ENCODE results near the gene ZDHHC14.

The ZDHHC14 gene

DNA sequence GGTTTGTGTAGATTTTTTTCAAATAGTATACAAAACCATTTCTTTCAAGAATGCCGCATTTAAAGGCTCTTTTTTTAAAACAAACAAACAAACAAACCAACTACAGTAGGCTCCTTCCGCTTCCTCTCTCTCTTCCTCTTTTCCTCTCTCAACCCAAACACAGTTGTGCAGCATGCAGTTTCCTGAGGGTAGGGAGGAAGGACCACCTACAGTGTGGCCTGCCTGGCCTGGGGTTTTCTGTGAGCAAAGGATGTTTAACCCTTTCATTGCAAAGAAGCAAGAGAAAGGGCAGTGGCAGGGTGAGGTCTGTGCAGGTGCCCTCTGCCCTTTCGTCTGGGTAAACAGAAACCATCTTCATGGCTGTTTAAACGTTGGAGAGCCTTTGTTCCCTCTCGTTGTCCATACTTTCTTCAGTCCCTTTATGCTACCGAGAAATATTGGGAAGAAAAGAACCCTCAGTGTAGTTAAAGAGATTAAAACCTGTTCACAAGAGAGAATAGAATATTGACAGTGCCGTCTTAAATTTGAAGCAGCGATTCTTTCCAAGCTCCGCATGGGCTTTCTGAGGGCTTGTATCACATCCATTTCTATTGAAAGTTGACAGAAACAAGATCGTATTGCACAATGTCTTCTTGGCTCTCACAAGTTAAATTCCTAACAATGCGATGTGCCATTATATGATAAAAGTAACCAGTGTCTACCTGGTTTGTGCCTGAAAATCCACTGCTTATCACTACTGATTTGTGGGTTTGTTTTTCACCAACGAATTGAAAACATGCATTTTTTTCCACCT lies 226.5 kb downstream of the ZDHHC14 start:
- TF ChIP-seq, protein P1, sequence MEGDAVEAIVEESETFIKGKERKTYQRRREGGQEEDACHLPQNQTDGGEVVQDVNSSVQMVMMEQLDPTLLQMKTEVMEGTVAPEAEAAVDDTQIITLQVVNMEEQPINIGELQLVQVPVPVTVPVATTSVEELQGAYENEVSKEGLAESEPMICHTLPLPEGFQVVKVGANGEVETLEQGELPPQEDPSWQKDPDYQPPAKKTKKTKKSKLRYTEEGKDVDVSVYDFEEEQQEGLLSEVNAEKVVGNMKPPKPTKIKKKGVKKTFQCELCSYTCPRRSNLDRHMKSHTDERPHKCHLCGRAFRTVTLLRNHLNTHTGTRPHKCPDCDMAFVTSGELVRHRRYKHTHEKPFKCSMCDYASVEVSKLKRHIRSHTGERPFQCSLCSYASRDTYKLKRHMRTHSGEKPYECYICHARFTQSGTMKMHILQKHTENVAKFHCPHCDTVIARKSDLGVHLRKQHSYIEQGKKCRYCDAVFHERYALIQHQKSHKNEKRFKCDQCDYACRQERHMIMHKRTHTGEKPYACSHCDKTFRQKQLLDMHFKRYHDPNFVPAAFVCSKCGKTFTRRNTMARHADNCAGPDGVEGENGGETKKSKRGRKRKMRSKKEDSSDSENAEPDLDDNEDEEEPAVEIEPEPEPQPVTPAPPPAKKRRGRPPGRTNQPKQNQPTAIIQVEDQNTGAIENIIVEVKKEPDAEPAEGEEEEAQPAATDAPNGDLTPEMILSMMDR (conservative IDR thresholded peaks at IDR 0.05; ENCODE audit: low read depth), result no peak
- ChIA-PET POLR2A (ENCODE audit: low non-redundant PET) (no interaction called here), CTCF (no interaction called here)
- no peak overlapping the region for H3K27ac ChIP-seq
- no peak for DNase-seq (ENCODE audit: low spot score)

DNA sequence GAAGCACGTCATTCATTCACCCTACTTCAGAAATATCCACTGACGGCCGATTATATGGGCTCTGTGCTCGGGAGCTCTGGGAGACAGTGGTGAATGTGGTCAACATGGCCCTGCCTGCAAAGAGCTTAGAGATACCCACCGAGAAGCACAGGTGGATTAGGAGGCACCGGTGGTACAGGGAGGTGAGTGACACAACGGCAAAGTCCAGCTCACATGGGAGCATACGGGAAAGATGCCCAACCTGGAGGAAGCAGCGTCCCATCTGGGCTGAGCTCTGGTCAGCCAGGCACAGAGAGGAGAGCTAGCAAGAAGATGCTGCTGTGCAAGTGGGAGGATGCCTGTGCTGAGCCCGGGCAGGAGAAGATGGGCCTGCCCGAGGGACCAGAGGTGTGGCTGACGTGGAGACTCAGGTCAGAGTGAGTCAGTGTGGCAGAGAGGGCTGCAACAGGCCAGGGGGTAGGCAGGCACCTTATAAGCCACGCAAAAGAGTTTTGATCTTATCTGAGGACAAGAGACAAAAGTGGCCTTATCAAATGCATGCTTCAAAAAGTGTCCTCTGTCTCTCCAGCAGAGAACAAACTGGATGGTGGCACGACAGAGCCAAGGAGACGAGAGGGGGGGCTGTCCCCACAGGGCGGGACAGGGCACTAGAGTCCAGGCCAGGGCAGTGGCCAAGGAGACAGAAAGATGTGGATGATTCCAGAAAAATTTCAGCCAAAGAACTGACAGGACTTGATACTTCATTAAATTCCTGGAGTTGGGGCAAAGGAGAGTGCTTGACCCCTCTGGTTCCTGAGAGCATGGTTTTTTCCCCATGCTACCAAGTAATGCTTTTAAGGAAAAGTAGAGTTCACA lies 227.5 kb downstream of the ZDHHC14 start:
- no peak for DNase-seq (ENCODE audit: low spot score)
- no peak overlapping the region for H3K27ac ChIP-seq
- ChIA-PET POLR2A (ENCODE audit: low non-redundant PET) (no interaction called here), CTCF (no interaction called here)
- TF ChIP-seq, protein P1 (conservative IDR thresholded peaks at IDR 0.05; ENCODE audit: low read depth), result no peak

DNA sequence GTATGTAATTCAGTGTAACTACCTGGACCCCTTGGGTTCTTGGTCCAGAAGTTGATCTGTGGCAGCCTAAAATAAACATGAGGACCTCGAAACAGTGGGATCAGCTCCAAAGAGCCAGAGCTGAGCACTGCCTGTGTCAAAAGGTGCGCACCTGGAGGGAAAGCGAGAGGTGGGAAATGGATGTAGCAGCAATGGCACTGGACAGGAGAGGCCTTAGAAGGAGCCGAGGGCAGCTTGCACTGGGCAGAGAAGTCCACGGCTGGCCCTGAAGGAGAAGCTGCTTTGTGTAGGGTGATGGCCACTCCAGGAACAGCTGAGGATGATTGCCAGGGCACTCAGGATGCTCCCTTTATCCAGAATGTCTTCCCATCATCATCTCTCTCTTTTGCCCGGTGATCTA lies 228.1 kb downstream of the ZDHHC14 start:
- CTCF ChIA-PET, result no interaction called here

DNA sequence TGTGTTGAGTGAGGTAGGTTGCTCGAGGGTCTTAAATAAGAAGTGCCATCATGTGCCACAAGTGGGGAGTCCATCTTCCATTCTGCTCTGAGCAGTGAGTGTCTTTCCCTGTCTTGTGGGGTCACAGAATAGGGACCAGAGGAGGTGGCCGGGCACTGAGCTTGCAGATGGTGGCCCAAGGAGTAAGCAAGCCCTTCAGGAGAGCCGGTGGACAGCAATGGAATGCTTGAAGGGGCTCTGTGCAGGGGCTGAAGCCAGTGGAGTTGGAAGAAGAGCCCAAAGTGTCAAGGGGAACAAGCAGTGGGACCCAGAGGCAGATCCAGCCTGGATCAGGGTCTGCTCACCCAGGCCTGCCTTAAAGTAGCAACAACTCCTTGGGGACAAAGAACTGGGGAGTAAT lies 228.6 kb downstream of the ZDHHC14 start:
- ChIA-PET POLR2A (ENCODE audit: low non-redundant PET) (no interaction called here), CTCF (no interaction called here)
- TF ChIP-seq, protein P1 (conservative IDR thresholded peaks at IDR 0.05; ENCODE audit: low read depth), result no peak
- no peak for DNase-seq (ENCODE audit: low spot score)
- H3K27ac ChIP-seq, result no peak overlapping the region

More for the DNA sequence above, 228.1 kb downstream of the ZDHHC14 start:
- POLR2A ChIA-PET (ENCODE audit: low non-redundant PET), result no interaction called here
- H3K27ac ChIP-seq, result no peak overlapping the region
- no peak for DNase-seq (ENCODE audit: low spot score)
- TF ChIP-seq, protein P1 (conservative IDR thresholded peaks at IDR 0.05; ENCODE audit: low read depth), result no peak

DNA sequence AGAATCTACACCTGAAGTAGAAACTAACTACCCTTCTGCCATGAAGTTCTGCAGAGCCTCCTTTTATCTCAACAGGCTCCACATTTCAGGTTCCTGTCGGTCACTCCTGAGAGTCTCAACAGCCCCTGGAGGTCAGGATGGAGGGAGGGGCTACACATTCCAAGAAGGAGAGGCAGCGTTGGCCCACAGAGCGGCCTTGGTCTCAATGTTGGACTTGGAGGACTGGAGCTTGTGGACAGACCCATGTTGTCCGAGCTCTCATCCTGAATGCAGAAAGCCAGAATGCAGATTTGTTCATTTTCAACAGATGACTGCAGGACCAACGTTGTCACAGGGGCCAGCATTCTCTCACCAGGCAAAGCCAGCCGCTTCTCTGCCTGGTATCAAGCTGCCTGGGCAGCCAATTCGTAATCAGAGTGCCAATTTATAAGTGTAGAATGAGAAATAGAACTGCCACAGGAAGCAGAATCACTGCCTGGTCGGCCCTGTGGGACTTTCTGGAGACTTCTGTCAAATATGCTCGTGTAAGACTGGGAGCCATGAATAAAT lies 229.5 kb downstream of the ZDHHC14 start:
- ChIA-PET POLR2A (ENCODE audit: low non-redundant PET) (no interaction called here), CTCF (interaction anchor here (1.1 kb wide), 1 partner anchor 14 kb away, joined by 3 read pairs; no protein-coding TSS in a partner anchor)
- DNase-seq (ENCODE audit: low spot score), result no peak
- TF ChIP-seq, protein P1 (conservative IDR thresholded peaks at IDR 0.05; ENCODE audit: low read depth), result no peak
- H3K27ac ChIP-seq, result 0 out of 2 replicates have a peak overlapping the region, but pooled peaks have one; percentile 3

DNA sequence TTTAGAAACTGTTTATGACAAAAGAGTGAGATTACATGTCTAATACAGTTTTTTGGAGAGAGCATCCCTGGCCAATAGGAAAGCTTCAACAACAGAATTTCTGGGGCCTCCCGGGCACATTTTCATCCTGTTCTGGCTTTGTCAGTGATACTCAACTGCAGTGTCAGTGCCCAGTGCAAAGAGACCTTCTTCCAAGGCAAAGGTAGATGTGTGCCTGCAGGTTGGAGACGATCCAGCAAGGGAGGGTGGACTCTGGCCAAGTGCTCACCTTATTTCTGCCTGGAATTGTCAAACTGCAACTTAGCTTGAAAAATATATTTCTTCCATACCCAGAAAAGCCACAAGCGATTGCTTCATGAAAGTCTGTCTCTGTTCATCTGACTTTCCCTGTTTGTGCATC lies 230.4 kb downstream of the ZDHHC14 start:
- ChIA-PET CTCF (interaction anchor here (1.1 kb wide), 1 partner anchor 15 kb away, joined by 3 read pairs; no protein-coding TSS in a partner anchor), POLR2A (ENCODE audit: low non-redundant PET) (no interaction called here)
- TF ChIP-seq, protein P1 (conservative IDR thresholded peaks at IDR 0.05; ENCODE audit: low read depth), result no peak
- H3K27ac ChIP-seq, result no peak overlapping the region
- DNase-seq (ENCODE audit: low spot score), result no peak

All from RWPE1 (cell line).